HG03354 (cell line): Measurements from ENCODE around the gene KRTAP17-1.

Experiments
- ATAC-seq: cut with Tn5 transposase; IDR thresholded peaks from one replicate; pipeline ENCODE4 v1.9.1; 2021; ENCODE audit warnings: mild to moderate bottlenecking; ENCODE audit not compliant: unreplicated experiment, poor library complexity, severe bottlenecking

The KRTAP17-1 gene

DNA sequence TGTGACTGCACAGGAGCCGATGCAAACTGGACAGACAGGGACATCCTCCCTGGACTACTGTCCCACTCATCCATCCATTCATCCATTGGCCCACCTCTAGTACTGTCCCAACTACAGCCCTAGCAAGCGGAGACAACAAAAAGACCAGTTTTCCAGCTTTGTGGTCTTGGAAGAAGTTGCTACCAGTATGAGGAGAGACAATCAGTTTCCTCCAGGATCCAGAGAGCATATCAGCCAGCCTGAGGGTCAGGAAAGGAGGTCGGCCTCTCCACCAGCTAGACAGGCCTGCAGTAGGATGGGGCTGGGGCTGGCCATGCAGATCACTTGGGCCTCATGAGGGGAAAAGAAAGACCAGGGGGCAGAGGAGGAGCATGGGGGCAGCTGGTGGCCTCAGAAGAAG is 18.3 kb upstream of the KRTAP17-1 start:
- ATAC-seq: no peak

GRCh38 chr17:41333098-41333497 is 17.6 kb upstream of the KRTAP17-1 start:
- ATAC-seq: no peak

- ATAC-seq: no peak
These were observed 16.7 kb upstream of the KRTAP17-1 start for GRCh38 chr17:41332239-41332638.

GRCh38 chr17:41331606-41332005 is 16.1 kb upstream of the KRTAP17-1 start:
- no peak for ATAC-seq

DNA sequence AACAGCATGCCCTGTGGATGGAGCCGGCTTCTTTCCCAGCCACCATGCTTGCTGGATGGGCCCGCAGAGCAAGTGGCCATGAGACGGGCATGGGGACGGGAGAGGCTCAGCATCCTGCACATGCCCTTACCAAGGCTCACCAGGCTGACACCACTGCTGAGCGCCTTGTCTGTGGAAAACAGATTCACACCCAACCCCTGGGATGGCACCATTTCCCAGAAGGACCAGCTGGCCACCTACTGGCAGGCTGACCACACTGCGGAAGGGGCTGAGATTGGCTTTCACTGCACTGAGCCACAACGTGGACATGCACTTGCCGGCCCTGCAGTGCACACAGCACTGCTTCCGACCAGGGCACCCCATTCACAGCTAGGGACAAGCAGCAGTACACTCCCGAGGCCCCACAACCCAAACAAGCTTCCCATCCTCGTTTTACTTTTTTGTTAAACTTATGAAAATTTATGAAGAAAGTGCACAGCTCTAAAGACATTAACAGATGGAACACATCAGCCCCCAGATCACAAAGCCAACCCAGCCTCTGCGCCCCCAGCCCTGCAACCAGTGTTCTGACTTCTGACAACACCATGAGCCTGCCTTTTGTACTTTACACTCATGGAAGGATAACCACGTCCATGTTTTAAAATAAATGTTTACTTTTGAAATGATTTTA is 13.9 kb upstream of the KRTAP17-1 start:
- no peak for ATAC-seq

GRCh38 chr17:41328207-41328606 is 12.7 kb upstream of the KRTAP17-1 start:
- ATAC-seq: no peak

GRCh38 chr17:41327411-41328120 is 12.1 kb upstream of the KRTAP17-1 start:
- ATAC-seq: no peak

DNA sequence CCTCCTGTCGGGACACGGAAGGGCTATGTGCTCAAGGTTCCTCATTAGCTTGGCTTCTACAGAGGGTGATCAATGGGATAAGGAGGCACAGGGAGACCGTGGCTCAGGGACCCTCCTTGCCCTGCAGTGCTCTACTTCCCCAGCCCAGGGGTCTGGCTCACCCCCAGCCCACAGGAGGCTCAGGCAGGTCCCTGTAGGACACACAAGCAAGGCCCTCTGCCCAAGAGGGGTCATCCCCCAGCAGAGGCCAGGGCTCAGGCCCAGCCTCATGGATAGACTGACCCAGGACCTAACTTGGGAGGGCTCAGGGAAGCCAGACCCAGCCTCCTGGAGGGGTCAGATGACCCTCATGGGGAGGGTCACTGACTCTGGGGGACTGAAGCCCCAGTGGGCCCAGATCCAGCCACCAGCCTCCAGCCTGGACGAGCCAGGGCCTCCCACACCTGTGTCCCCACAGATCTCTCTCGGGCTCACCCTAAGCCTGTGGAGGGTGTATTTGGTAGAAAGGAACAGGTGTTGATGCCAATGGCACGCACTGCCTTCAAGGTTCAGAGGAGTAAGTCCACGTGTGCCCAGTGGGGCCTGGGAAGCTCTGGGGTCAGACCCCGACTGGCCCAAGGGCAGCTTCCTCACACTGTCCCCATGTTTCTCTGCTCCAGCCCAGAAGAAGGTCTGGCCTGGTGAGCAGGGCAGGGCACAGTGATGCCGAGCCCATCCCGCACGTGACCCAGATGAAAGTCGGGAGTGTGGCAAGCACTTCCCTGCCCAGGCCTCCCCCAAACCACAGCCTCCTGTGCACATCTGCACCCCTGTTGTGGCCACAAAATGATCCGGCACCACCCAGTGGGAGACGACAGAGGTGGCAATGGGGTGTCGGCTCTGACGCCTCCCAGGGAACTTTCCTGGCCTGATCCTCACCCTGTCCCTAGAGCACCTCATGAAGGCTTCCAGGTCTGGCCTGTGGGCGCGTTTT is 10.9 kb upstream of the KRTAP17-1 start:
- no peak for ATAC-seq

- ATAC-seq: no peak
These were observed 10.1 kb upstream of the KRTAP17-1 start for GRCh38 chr17:41325611-41326010.

DNA sequence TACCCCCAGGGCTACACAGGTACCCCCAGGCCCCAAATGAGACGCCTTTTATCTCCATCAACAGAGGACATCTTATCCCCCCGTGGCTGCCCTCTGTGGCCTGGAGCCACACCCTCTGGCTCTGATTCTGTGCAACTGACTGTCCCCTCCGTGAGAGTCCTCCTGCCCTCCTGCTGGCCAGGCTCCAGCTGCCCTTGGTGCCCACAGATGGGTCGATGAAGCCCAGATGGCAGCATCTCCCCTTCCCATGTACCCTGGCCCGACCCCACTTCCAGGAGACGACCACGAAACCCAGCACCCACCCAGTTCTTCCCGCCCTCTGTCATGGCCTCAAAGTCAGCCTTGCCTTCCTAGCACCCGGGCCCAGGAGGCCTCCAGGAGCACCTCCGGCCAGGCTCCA is 9.6 kb upstream of the KRTAP17-1 start:
- no peak for ATAC-seq

- no peak for ATAC-seq
These were observed 8.9 kb upstream of the KRTAP17-1 start for GRCh38 chr17:41324180-41325075.

GRCh38 chr17:41322903-41323895 is 7.7 kb upstream of the KRTAP17-1 start:
- no peak for ATAC-seq

GRCh38 chr17:41322094-41322902 is 6.8 kb upstream of the KRTAP17-1 start:
- ATAC-seq: no peak

DNA sequence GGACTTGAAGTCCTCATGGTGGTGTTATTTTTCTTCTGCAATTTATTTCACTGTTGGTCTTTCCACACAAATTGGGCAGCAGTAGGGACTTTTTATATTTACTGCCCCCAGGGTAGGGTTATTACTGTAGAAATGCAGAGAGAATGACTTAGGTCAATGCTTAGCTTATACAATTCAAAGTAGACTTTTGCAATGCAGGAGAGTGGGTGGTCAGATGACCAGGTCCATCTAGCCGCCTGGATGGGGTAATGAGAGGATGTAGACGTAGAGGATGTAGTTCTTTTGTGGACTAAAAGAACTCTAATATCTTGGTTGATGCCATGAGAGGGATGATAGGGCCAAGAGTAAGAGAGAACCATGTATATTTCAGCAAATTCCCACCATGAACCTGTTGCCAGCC is 2.7 kb upstream of the KRTAP17-1 start:
- no peak for ATAC-seq

DNA sequence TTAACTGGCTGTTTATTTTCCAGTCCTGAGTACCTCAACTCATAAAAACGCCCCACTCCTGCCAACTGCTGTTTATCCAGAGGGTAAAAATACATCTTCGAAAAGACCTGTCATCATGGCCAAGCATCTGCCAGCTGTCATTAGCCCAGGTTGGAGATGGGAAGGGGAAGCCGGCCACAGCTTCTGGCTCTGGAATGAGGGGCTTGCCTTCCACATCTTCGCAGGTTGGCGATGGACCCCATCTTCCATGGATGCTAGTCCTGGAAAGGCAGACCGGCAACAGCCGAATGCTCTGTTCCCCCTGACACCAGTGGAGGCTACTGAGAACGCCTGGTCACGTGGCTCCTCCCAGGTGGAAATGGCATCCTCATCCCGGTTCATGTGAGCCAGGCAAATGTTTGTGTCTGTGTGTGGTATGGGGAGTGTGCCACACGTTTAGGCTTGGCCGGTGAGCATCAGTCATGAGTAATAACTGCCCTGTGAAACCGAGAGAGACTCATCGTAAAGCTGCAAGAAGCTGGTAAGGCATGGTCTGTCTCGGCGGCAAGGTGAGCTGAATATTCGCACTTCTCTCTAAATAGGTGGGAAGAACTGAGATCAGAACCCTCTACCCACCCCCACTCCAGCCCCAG is 420 bp upstream of the KRTAP17-1 start:
- no peak for ATAC-seq

DNA sequence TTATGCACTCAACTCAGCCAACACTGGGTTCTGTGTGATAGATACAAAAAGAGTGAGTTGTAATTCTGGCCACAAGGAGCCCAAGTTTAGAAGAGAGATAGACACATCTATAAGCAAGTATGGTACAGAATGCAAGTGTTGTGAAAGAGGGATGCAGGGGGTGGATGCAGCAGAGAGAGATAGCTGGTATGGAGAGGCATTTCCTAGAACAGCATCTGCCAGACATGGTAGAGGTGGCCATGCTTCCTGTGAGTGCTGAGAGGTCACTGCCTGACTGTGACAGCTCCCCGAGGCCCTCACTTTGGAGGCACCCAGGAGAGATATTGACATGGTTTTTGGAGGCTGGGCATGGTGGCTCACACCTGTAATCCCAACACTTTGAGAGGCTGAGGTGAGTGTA is 4.4 kb downstream of the KRTAP17-1 start:
- no peak for ATAC-seq

DNA sequence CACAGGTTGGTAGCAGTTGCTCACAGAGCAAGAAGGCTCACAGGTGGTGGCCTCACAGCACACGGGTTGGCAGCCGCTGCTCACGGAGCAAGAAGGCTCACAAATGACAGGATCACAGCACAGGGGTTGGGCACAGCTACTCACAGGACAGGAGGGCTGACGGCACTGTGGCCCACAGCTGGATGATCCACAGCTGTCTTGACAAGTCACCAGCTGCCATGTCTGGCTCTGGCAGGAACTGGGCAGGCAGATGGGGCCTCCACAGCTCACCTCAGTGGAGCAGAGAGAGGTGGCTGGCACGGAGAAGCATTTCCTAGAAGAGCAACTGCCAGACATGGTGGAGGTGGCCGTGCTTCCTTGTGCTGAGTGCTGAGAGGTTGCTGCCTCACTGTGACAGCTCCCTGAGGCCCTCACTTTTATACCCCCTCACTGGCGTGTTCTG is 6.6 kb downstream of the KRTAP17-1 start, which contains the start of gene KRTAP16-1:
KRTAP16-1 (minus strand) TSS at position 392 of the 442 bp plus-strand sequence; CDS start at position 336, 56 bp downstream.
- ATAC-seq: no peak
